Cardiac fibroblast (primary cell): ENCODE data around the gene COL23A1.

Source experiments
- DNase-seq, 2 donors: peaks; one replicate each; pipeline versions ENCODE4 v3.0.0 to v3.0.0-alpha.2; 2010; ENCODE audit warnings: low read depth in 2 of 2
- H3K4me3 ChIP-seq, 2 donors: replicated peaks in 1 of 2; 1 replicate in 1 of 2; 2 replicates in 1 of 2; pipeline ENCODE4 v1.5.1; 2011; ENCODE audit warnings: low read depth in 2 of 2, low read length in 2 of 2, mild to moderate bottlenecking in 2 of 2, moderate library complexity in 1 of 2
- TF ChIP-seq, protein P1 (sequence below): IDR thresholded peaks from one replicate; pipeline ENCODE4 v1.5.1; 2011; ENCODE audit warnings: low read depth, mild to moderate bottlenecking, low read length, inconsistent platforms

Gene COL23A1

DNA sequence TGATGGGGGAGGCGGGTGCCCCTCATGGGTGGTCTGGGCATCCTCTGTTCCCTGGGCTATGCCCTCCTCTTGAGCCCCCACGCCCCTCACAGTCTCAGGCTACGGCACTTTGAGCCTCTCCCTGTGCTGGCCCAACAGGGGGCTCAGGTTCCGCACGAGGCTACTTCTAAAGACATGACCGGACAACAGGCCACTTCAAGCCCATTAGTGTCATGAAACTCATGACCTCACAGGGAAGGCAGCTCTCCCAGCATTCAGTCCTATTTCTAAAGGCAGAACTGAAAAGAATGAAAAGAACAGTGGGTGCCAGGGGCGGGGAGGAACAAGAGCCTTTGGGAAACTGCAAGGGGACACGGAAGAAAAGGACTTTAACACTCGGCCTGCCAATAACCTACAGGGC is 45.0 kb downstream of the COL23A1 start:
- TF ChIP-seq, protein P1, sequence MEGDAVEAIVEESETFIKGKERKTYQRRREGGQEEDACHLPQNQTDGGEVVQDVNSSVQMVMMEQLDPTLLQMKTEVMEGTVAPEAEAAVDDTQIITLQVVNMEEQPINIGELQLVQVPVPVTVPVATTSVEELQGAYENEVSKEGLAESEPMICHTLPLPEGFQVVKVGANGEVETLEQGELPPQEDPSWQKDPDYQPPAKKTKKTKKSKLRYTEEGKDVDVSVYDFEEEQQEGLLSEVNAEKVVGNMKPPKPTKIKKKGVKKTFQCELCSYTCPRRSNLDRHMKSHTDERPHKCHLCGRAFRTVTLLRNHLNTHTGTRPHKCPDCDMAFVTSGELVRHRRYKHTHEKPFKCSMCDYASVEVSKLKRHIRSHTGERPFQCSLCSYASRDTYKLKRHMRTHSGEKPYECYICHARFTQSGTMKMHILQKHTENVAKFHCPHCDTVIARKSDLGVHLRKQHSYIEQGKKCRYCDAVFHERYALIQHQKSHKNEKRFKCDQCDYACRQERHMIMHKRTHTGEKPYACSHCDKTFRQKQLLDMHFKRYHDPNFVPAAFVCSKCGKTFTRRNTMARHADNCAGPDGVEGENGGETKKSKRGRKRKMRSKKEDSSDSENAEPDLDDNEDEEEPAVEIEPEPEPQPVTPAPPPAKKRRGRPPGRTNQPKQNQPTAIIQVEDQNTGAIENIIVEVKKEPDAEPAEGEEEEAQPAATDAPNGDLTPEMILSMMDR, result no peak
- no peak overlapping the region for H3K4me3 ChIP-seq
- no peak for DNase-seq

DNA sequence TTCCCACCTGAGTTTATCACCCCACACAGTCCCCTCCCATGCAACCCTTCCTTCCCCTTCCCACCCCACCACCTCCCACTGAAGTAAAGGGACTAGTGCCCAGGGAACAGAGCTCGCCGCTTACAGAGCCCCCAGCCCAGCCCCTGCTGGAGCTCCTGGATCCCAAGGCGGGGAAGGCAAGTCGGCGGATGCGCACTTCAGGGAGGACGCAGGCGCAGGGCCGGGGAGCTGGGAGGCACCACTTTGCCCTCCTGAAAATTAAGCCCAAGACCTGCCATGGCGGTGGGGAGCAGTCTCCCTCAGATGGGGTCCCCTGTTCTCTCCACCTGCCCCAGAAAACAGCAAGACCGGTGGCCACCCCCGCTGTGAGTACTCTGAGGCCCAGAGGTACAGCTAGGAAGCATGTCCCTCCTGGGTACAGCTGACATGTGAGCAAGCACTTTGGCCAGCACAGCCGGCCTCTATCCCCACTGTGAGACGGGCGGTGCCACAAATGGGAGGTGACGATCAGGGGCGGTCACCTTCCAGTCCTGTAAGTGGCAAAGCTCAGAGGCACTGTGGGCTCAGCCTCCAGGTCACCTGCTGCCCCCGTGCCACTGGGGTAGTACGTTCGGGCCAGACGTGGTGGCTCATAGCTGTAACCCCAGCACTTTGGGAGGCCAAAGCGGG is 45.9 kb downstream of the COL23A1 start:
- TF ChIP-seq, protein P1, result no peak
- no peak for DNase-seq
- no peak overlapping the region for H3K4me3 ChIP-seq

DNA sequence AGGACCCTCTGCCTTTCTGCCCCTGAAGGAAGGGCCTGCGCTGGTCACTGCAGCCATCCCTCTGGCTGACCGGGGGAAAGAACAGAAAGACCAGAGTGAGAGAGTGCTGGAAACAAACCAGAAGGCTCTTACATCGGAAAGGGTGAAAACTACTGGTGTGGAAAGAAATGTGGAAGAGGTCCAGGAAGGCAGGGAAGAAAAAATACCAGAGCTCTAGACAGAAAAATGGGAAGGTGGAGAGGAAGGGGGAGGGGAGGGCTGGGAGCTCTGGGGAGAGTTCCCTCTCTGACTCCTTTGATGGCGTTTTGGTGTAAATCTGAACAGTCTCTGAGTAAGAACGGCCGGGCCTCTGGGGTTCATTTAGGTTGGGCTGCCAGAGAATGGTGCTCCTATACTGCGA is 47.7 kb downstream of the COL23A1 start:
- TF ChIP-seq, protein P1, result no peak
- H3K4me3 ChIP-seq, result no peak overlapping the region
- DNase-seq, result peak in 1 of 2 donors; percentile 66

DNA sequence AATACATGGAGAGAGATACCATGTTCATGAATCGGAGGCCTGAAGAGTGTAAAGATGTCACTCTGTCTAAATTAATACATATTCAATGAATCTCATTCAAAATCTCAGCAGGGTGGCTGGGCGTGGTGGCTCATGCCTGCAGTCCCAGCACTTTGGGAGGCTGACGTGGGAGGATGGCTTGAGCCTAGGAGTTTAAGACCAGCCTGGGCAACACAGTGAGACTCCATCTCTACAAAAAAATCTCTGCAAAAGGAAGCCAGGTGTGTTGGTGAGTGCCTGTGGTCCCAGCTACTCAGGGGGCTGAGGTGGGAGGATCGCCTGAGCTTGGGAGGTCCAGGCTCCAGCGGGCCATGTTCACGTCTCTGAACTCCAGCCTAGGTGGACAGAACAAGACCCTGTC is 49.7 kb downstream of the COL23A1 start:
- DNase-seq, result no peak
- TF ChIP-seq, protein P1, result no peak
- no peak overlapping the region for H3K4me3 ChIP-seq

DNA sequence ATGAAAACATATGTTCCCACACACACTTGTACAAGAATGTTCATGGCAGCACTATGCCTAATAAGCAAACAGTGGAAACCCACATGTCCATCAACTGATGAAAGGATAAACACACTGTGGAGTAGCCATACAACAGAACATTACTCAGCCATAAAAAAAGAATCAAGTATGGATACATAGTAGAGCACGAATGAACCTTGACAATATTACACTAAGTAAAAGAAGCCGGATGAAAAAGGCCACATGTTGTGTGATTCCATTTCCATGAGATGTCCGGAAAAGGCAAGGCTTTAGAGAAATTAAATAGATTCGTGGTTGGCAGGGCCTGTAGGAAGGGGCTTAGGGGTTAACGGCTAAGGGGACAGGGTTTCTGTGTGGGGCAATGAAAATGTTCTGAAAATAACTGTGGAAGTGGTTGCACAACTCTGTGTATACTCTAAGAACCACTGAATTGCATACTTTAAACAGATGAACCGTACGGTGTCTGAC is 51.4 kb downstream of the COL23A1 start:
- TF ChIP-seq, protein P1, result no peak
- H3K4me3 ChIP-seq, result no peak overlapping the region
- DNase-seq, result no peak

DNA sequence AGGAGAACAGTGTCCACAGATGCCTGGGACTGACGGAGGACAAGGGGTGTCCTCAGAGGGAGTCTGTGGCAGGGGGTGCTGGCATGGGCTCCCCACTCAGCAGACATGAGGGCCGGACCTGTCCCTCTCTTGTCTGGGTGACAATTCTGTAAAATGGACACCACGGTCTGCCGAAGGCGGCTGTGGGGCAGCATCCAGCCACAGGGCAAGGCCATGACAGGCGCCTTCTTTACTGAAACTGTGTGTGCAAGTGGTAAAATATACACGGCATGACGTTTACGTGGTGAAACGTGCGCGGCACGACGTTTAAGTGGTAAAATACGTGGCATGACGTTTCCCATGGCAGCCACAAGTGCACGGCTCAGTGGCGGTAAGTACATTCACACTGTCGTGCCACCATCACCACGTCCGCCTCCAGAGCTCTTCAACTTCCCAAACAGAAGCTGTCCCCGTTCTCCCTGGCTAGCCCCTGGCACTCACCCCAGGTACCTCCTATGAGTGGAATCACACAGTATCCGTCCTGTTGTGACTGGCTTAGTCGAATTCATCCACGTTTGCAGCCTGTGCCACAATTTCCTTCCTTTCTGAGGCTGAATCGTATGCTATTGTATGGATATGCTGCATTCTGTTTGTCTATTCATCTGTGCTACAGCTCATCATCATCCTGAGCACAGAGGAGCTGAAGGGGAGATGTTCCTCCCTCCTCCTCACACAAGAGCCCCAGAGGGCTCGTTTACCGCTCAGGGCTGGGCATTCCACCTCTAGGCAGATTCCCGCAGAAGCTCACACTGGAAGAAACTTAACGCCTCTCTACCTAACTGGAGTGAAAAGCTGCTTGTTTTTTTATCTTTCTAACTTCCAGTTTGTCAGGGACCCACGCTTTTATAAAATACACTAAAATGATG is 52.5 kb downstream of the COL23A1 start:
- H3K4me3 ChIP-seq, result no peak overlapping the region
- TF ChIP-seq, protein P1, result no peak
- DNase-seq, result no peak
